GM12873 (cell line): Measurements from ENCODE around the gene ANKRD66.
A peak's percentile ranks its signal among the peaks of the same experiment; 100 is the strongest.

ENCODE experiments used
- TF ChIP-seq, protein P1 (sequence below): IDR thresholded peaks from 2 replicates; pipeline ENCODE4 v1.5.1; 2012; ENCODE audit warnings: low read depth, mild to moderate bottlenecking, moderate library complexity, low read length, control low read depth; ENCODE audit not compliant: insufficient read depth; ENCODE audit errors: missing control alignments

The ANKRD66 gene

GRCh38 chr6:46772016-46772415 is 25.3 kb downstream of the ANKRD66 start:
- TF ChIP-seq, protein P1, sequence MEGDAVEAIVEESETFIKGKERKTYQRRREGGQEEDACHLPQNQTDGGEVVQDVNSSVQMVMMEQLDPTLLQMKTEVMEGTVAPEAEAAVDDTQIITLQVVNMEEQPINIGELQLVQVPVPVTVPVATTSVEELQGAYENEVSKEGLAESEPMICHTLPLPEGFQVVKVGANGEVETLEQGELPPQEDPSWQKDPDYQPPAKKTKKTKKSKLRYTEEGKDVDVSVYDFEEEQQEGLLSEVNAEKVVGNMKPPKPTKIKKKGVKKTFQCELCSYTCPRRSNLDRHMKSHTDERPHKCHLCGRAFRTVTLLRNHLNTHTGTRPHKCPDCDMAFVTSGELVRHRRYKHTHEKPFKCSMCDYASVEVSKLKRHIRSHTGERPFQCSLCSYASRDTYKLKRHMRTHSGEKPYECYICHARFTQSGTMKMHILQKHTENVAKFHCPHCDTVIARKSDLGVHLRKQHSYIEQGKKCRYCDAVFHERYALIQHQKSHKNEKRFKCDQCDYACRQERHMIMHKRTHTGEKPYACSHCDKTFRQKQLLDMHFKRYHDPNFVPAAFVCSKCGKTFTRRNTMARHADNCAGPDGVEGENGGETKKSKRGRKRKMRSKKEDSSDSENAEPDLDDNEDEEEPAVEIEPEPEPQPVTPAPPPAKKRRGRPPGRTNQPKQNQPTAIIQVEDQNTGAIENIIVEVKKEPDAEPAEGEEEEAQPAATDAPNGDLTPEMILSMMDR = no peak

DNA sequence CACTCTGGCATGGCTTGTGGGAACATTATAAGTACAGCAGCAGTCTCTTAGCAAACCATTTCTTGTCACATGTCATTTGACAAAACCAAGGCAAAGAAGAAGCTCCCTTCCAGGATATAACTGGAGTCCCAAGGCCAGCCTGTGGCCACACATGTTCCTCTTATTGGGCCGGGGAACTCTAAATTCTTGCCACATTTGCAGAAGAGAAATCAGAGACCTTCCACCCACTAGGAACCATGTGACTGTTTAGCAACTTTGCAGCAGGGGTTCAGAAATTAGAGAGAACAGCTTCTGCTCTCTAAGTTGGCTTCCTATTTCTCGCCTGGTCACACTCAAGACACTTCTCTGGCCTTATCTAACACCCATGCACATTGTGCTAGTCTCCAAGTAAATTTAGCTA is 26.0 kb downstream of the ANKRD66 start:
- TF ChIP-seq, protein P1 = no peak

DNA sequence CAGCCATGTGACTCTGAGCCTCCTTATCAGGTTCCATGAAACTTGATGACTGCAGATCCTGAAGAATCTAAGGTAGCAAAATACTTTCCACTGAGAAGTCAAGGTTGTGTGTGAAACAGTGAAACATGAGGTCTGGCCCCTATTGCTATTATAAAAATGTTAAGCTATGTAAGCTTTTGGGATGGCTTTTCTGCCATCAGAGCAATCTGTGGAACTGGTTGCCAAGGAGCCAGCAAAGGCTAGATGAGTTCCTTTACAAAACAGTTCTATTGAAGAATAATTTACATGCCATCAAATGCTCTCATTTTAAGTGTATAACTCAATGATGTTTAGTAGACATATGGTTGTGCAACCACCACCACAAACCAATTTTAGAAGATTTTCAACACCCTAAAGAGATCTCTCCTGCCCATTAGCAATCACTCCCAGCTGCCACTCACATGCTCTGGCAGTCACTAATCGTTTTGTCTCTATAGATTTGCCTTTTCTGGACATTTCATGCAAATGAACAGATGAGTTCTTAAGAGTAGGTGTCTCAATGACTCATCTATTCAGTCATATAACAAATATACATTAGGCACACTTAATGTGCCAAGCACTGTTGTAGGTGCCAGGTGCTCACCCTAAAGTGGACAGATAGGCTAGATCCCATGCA is 26.6 kb downstream of the ANKRD66 start:
- TF ChIP-seq, protein P1 = no peak

DNA sequence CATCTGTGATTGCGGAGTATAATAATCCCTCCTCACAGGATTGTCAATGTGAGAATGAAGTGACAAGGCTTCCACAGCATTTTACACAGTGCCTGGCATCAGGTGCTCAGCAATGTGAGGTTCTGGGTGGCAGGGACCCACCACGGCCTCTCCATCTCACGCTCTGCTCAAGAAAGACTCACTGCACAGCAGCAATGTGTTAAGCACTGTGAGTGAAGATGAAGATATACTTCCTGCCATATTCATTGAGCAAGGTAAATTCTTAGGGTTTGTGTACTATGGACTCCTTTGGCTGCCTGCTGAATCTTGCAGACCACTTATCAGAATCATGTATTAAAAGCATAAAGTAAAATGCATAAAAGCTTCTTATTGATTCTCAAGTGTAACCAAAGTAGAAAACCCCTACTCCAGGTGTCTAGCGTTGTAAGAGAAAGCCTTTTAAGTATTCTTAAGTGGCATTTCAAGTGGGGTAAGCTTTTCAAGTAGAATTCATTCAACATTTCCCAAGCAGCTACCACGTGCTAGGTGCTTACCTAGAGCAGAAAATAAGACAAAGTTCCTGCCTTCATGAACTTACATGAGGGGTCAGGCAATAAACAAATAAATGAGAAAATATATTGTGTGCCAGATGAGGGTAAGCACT is 29.5 kb downstream of the ANKRD66 start:
- TF ChIP-seq, protein P1 = no peak

DNA sequence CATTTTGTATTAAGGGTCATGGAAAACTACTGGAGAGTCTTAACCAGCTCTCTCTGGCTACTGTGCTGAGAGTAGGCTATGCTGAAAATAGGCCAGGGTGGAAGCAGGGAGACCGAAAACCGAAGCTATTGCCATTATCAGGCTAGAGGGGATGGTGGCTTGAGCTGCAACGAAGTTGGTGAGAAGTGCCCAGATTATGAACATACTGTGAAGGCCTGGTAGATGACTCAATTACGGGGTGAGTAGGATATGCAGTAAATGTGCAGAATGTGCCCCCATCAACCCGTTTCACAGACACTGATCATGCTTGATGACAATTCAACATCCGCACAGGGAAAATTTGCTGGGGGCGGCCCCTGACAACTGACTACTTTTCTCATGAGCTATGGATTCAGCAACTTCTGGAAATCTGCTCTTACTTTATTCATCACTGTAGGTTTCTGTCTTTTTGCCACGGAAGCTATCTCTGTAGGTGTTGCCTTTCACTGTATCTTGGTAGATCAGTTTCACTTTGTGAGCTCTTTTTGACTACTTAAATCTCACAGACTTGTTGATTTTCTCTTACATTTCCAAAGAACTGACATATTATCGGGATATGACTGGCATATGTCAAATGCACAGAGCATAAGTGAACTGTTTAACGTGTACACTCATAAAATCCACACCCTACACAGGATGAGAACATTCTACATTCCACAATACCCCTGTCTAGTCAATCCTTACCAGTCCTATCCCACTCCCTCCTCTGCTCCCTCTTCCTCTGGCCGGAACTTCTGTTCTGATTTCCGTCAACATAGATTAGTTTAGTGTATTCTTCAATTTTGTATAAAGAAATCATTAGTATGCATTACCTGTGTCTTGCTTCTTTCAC is 31.0 kb downstream of the ANKRD66 start:
- TF ChIP-seq, protein P1 = no peak

- TF ChIP-seq, protein P1 = peak; percentile 47
Observed at GRCh38 chr6:46781478-46782378, 35.0 kb downstream of the ANKRD66 start.
